ENCODE data around the gene SYNDIG1.

SYNDIG1 gene

GRCh38 chr20:24588725-24589340 lies 119.4 kb downstream of the SYNDIG1 start:
- ChIA-PET CTCF (no interaction called here), POLR2A (no interaction called here)
- DNase-seq (ENCODE audit: extremely low spot score) = no peak
- TF ChIP-seq ELF4 (IDR thresholded peaks at IDR 0.05) = no peak
- no peak for TF ChIP-seq CTBP1 (IDR thresholded peaks at IDR 0.05; ENCODE audit: borderline replicate concordance)
- TF ChIP-seq TARDBP (IDR thresholded peaks at IDR 0.05) = no peak
- TF ChIP-seq FOXK2 (IDR thresholded peaks at IDR 0.05) = no peak
- TF ChIP-seq SP1 (IDR thresholded peaks at IDR 0.05) = no peak
- TF ChIP-seq BHLHE40 (IDR thresholded peaks at IDR 0.05; ENCODE audit: borderline replicate concordance) = no peak

- no peak for DNase-seq (ENCODE audit: extremely low spot score)
- POLR2A ChIA-PET = no interaction called here
- TF ChIP-seq L3MBTL2 (conservative IDR thresholded peaks at IDR 0.05) = no peak
- TF ChIP-seq ELF4 (IDR thresholded peaks at IDR 0.05) = no peak
- no peak for TF ChIP-seq FOXA1 (IDR thresholded peaks at IDR 0.05)
- no peak for TF ChIP-seq PKNOX1 (IDR thresholded peaks at IDR 0.05)
- TF ChIP-seq SP1 (IDR thresholded peaks at IDR 0.05) = no peak
- TF ChIP-seq FOXK2 (IDR thresholded peaks at IDR 0.05) = no peak
- TF ChIP-seq LEF1 (IDR thresholded peaks at IDR 0.05; ENCODE audit: borderline replicate concordance) = no peak
- no peak for TF ChIP-seq CTBP1 (IDR thresholded peaks at IDR 0.05; ENCODE audit: borderline replicate concordance)
- no peak for TF ChIP-seq ARNT (IDR thresholded peaks at IDR 0.05)
- no peak for TF ChIP-seq FOXM1 (IDR thresholded peaks at IDR 0.05; ENCODE audit: borderline replicate concordance)
- TF ChIP-seq HDGF (IDR thresholded peaks at IDR 0.05; ENCODE audit: borderline replicate concordance) = no peak
- no peak for TF ChIP-seq BHLHE40 (IDR thresholded peaks at IDR 0.05; ENCODE audit: borderline replicate concordance)
- TF ChIP-seq NFRKB (IDR thresholded peaks at IDR 0.05) = no peak
- no peak for TF ChIP-seq ZNF384 (IDR thresholded peaks at IDR 0.05)
- TF ChIP-seq TARDBP (IDR thresholded peaks at IDR 0.05) = no peak
- no peak for TF ChIP-seq SUZ12 (IDR thresholded peaks at IDR 0.05)
- CTCF ChIA-PET = no interaction called here
Measured at GRCh38 chr20:24589381-24589780, 120.0 kb downstream of the SYNDIG1 start.

DNA sequence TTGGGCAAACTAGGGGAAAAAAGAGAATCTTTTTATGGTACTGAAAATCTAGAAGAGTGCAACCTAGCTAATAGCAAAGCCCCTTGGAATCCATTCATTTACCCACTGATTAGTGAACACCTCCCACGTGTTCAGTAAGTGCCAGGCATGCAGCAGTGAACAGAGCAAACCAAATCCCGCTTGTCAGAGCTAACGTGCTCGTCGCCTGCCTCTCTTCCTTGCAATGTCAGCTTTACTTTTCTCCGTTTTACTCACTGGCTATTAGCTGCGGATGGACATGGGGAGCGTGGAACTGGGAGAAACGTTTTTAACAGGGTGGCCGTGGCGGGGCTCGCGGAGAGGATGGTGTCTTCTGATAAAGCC lies 120.4 kb downstream of the SYNDIG1 start:
- TF ChIP-seq BHLHE40 (IDR thresholded peaks at IDR 0.05; ENCODE audit: borderline replicate concordance) (no peak), LEF1 (IDR thresholded peaks at IDR 0.05; ENCODE audit: borderline replicate concordance) (no peak), FOXM1 (IDR thresholded peaks at IDR 0.05; ENCODE audit: borderline replicate concordance) (no peak), PKNOX1 (IDR thresholded peaks at IDR 0.05) (no peak), ARNT (IDR thresholded peaks at IDR 0.05) (no peak), FOXK2 (IDR thresholded peaks at IDR 0.05) (no peak), SP1 (IDR thresholded peaks at IDR 0.05) (no peak), NFRKB (IDR thresholded peaks at IDR 0.05) (no peak), CTBP1 (IDR thresholded peaks at IDR 0.05; ENCODE audit: borderline replicate concordance) (no peak)
- ChIA-PET CTCF (no interaction called here), POLR2A (no interaction called here)
- no peak for DNase-seq (ENCODE audit: extremely low spot score)

DNA sequence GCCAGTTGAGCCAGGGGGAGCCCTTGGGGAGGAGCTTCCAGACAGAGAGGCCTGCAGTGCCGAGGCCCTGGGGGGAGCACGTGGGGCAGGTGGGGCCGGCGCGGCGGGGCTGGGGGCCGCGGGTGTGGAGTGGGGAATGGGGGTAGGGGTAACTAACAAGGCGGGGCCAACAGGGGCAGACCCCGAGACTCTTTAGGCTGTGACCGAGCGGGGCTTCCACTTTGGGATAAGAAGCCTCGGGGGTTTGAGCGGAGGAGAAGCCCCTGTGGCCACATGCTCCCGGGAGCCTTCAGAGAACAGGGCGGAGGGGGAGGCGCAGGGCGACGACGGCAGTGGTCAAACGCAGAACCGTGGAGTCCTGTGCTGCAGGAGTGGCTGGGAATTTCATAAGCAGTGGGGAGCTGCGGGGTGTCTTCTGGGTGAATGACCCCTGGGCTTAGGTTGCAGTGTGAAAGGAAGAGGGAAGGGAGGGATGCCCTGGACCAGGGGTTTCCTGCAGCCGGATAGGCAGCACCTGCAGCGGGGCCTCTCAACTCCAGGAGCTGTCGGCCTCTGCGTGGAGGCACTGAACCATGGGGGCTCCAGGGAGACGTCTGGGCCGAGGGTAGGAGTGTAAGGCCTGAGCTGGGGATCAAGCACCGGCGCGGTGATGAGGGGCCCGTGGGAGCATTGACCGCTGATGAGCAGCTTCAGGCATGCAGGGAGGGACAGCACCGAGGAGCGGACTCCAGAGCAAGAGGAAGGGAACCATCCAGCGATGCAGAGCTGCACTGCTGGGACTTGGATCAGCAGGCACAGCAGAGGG lies 121.0 kb downstream of the SYNDIG1 start:
- TF ChIP-seq CTBP1 (IDR thresholded peaks at IDR 0.05; ENCODE audit: borderline replicate concordance) (no peak), L3MBTL2 (conservative IDR thresholded peaks at IDR 0.05) (no peak), BHLHE40 (IDR thresholded peaks at IDR 0.05; ENCODE audit: borderline replicate concordance) (no peak), NFRKB (IDR thresholded peaks at IDR 0.05) (no peak), FOXM1 (IDR thresholded peaks at IDR 0.05; ENCODE audit: borderline replicate concordance) (no peak), PKNOX1 (IDR thresholded peaks at IDR 0.05) (no peak), SP1 (IDR thresholded peaks at IDR 0.05) (no peak), ELF4 (IDR thresholded peaks at IDR 0.05) (no peak), FOXK2 (IDR thresholded peaks at IDR 0.05) (no peak), TARDBP (IDR thresholded peaks at IDR 0.05) (no peak)
- DNase-seq (ENCODE audit: extremely low spot score) = no peak
- ChIA-PET CTCF (interaction anchor here (0.7 kb wide), 1 partner anchor 26 kb away, joined by 4 read pairs; no protein-coding TSS in a partner anchor), POLR2A (no interaction called here)

GRCh38 chr20:24597051-24597450 lies 127.6 kb downstream of the SYNDIG1 start:
- CTCF ChIA-PET = no interaction called here
- POLR2A ChIA-PET = no interaction called here
- no peak for DNase-seq (ENCODE audit: extremely low spot score)
- TF ChIP-seq L3MBTL2 (conservative IDR thresholded peaks at IDR 0.05) (no peak), FOXK2 (IDR thresholded peaks at IDR 0.05) (no peak), CTBP1 (IDR thresholded peaks at IDR 0.05; ENCODE audit: borderline replicate concordance) (no peak), ZNF384 (IDR thresholded peaks at IDR 0.05) (no peak), PKNOX1 (IDR thresholded peaks at IDR 0.05) (no peak), TARDBP (IDR thresholded peaks at IDR 0.05) (no peak), ELF4 (IDR thresholded peaks at IDR 0.05) (no peak), BHLHE40 (IDR thresholded peaks at IDR 0.05; ENCODE audit: borderline replicate concordance) (no peak), FOXA1 (IDR thresholded peaks at IDR 0.05) (no peak), SP1 (IDR thresholded peaks at IDR 0.05) (no peak), NFRKB (IDR thresholded peaks at IDR 0.05) (no peak), ARNT (IDR thresholded peaks at IDR 0.05) (no peak), SUZ12 (IDR thresholded peaks at IDR 0.05) (no peak), LEF1 (IDR thresholded peaks at IDR 0.05; ENCODE audit: borderline replicate concordance) (no peak), HDGF (IDR thresholded peaks at IDR 0.05; ENCODE audit: borderline replicate concordance) (no peak), FOXM1 (IDR thresholded peaks at IDR 0.05; ENCODE audit: borderline replicate concordance) (no peak)
